ENCODE data around the gene NLRC5.

Gene NLRC5

GRCh38 chr16:57128771-57129389 is 139.5 kb downstream of the NLRC5 start:
- DNase-seq = no peak
- TF ChIP-seq CTCF (IDR thresholded peaks at IDR 0.05; ENCODE audit: low read depth, low read length) = no peak
- H3K4me1 ChIP-seq = no peaks in the 10 kb centered on the region

GRCh38 chr16:57130950-57131321 is 141.6 kb downstream of the NLRC5 start:
- Histone ChIP-seq H3K36me3 (no peaks in the 10 kb centered on the region), H3K9me3 (no peaks in the 10 kb centered on the region), H3K4me1 (no peaks in the 10 kb centered on the region), H3K27me3 (no peaks in the 10 kb centered on the region), H3K4me3 (ENCODE audit: low read depth, low read length) (no peak overlapping the region)
- DNase-seq = no peak
- no peak for TF ChIP-seq CTCF (IDR thresholded peaks at IDR 0.05; ENCODE audit: low read depth, low read length)

More at GRCh38 chr16:57128771-57129389, 139.5 kb downstream of the NLRC5 start:
- Histone ChIP-seq H3K36me3 (no peaks in the 10 kb centered on the region), H3K9me3 (no peaks in the 10 kb centered on the region), H3K27me3 (no peaks in the 10 kb centered on the region), H3K4me3 (ENCODE audit: low read depth, low read length) (no peak overlapping the region)

DNA sequence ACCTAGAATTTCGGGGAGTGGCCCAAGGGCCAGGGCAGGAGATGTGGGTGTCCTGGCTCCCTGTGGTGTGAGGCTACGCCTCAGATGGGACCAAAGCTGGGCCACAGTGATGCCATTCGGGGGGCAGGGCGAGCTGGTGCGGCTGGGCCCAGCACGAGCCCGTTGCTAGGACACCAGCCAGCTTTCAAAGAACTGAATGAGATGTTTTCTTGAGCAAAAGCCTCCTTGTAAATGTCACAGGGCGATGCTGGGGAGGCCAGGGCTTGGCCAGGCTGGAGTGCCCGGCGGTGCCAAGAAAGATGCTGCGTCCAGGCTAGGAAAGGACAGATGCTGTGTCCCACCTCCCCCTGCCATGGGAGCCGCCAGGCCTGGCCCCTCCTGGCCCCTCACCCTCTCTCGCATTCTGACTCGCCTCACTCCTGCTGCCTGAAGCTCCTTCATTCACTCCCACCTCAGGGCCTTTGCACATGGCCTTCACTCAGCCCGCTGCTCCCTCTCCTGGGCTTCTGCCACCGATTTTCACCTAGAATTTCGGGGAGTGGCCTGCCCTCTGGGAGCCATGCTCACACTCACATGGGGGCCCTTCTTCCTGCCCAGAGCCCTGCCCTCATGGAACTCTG is 142.1 kb downstream of the NLRC5 start:
- TF ChIP-seq CTCF (IDR thresholded peaks at IDR 0.05; ENCODE audit: low read depth, low read length) = no peak
- Histone ChIP-seq H3K4me3 (ENCODE audit: low read depth, low read length) (no peak overlapping the region), H3K9me3 (no peaks in the 10 kb centered on the region), H3K27me3 (no peaks in the 10 kb centered on the region), H3K4me1 (no peaks in the 10 kb centered on the region), H3K36me3 (no peaks in the 10 kb centered on the region)
- DNase-seq = no peak

DNA sequence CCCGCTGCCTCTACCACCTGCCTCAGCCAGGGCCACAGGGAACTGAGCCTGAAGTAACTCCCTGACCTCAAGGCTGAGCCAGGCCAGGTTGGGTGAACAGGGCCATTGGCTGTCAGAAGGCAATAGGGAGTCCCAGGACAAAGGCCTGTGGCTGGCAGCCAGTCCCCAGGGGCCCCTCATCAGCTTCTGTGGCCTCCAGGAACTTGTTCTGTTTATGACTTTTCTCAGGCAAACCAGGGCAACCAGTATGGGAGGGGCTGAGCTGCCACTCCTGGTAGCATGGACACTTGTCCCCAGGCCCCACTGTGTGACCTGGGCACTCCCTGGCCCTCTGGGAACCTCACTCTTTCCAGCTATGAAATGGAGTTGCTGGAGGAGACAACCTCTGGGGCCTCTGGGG is 143.1 kb downstream of the NLRC5 start:
- H3K4me1 ChIP-seq = no peaks in the 10 kb centered on the region
- DNase-seq = peak; percentile 46
- H3K36me3 ChIP-seq = no peaks in the 10 kb centered on the region
- no peak overlapping the region for H3K4me3 ChIP-seq (ENCODE audit: low read depth, low read length)
- TF ChIP-seq CTCF (IDR thresholded peaks at IDR 0.05; ENCODE audit: low read depth, low read length) = no peak
- no peaks in the 10 kb centered on the region for H3K9me3 ChIP-seq
- no peaks in the 10 kb centered on the region for H3K27me3 ChIP-seq

- Histone ChIP-seq H3K36me3 (no peaks in the 10 kb centered on the region), H3K4me1 (no peaks in the 10 kb centered on the region), H3K9me3 (no peaks in the 10 kb centered on the region), H3K4me3 (ENCODE audit: low read depth, low read length) (no peak overlapping the region), H3K27me3 (no peaks in the 10 kb centered on the region)
- no peak for TF ChIP-seq CTCF (IDR thresholded peaks at IDR 0.05; ENCODE audit: low read depth, low read length)
- no peak for DNase-seq
Measured at GRCh38 chr16:57133031-57133430, 143.7 kb downstream of the NLRC5 start.
